HG02588 (cell line): ENCODE results near the gene FHOD3.

ENCODE experiments used
- ATAC-seq: cut with Tn5 transposase; IDR thresholded peaks from one replicate; pipeline ENCODE4 v1.9.1; 2021; ENCODE audit warnings: mild to moderate bottlenecking, moderate library complexity; ENCODE audit not compliant: unreplicated experiment

The FHOD3 gene

GRCh38 chr18:36378205-36378604 lies 80.7 kb downstream of the FHOD3 start:
- ATAC-seq: no peak

GRCh38 chr18:36379435-36379984 lies 82.0 kb downstream of the FHOD3 start:
- ATAC-seq: no peak

- no peak for ATAC-seq
Observed at GRCh38 chr18:36380173-36380827, 82.8 kb downstream of the FHOD3 start.

- ATAC-seq: no peak
Observed at GRCh38 chr18:36381075-36381474, 83.6 kb downstream of the FHOD3 start.

GRCh38 chr18:36382854-36383253 lies 85.3 kb downstream of the FHOD3 start:
- ATAC-seq: no peak

GRCh38 chr18:36386150-36386920 lies 88.8 kb downstream of the FHOD3 start:
- no peak for ATAC-seq

GRCh38 chr18:36387310-36387709 lies 89.8 kb downstream of the FHOD3 start:
- no peak for ATAC-seq

GRCh38 chr18:36388310-36388709 lies 90.8 kb downstream of the FHOD3 start:
- no peak for ATAC-seq

- ATAC-seq: no peak
Observed at GRCh38 chr18:36389027-36389426, 91.5 kb downstream of the FHOD3 start.

GRCh38 chr18:36389811-36390581 lies 92.5 kb downstream of the FHOD3 start:
- ATAC-seq: no peak

- no peak for ATAC-seq
Observed at GRCh38 chr18:36391426-36392145, 94.1 kb downstream of the FHOD3 start.

GRCh38 chr18:36392164-36392978 lies 94.9 kb downstream of the FHOD3 start:
- ATAC-seq: no peak

GRCh38 chr18:36392979-36393287 lies 95.4 kb downstream of the FHOD3 start:
- no peak for ATAC-seq

- ATAC-seq: no peak
Observed at GRCh38 chr18:36394486-36394885, 97.0 kb downstream of the FHOD3 start.

- ATAC-seq: no peak
Observed at GRCh38 chr18:36396190-36396589, 98.7 kb downstream of the FHOD3 start.

GRCh38 chr18:36397033-36397432 lies 99.5 kb downstream of the FHOD3 start:
- ATAC-seq: no peak

- ATAC-seq: no peak
Observed at GRCh38 chr18:36398419-36398818, 100.9 kb downstream of the FHOD3 start.

- no peak for ATAC-seq
Observed at GRCh38 chr18:36399055-36399454, 101.5 kb downstream of the FHOD3 start.

- ATAC-seq: no peak
Observed at GRCh38 chr18:36401462-36401861, 103.9 kb downstream of the FHOD3 start.

GRCh38 chr18:36402765-36403396 lies 105.4 kb downstream of the FHOD3 start:
- no peak for ATAC-seq
